Keratinocyte (primary cell): ENCODE measurements around the gene TOMM40. TPM values are rescaled to one million over a fixed set of nuclear protein-coding genes. Genes with fewer than 3 reads are reported as not detected.

Source experiments
- DNase-seq: peaks from one replicate; pipeline ENCODE4 v3.0.0-alpha.2; 2011; ENCODE audit warnings: low read depth, missing footprints, low spot score
- FAIRE-seq: peaks from 2 replicates; lab custom pipeline; 2011; peaks lifted over from hg19 to GRCh38; lab: Jason Lieb, UNC
- H2AFZ ChIP-seq: 2 replicates; pipeline ENCODE4 v1.6.0; 2012; ENCODE audit warnings: low read length, control low read depth, inconsistent platforms; ENCODE audit not compliant: control insufficient read depth
- H3K27ac ChIP-seq: 2 replicates; pipeline ENCODE4 v1.5.1; 2011; ENCODE audit warnings: low read length; ENCODE audit not compliant: control insufficient read depth, insufficient read depth
- H3K27me3 ChIP-seq: 3 replicates; pipeline ENCODE4 v1.6.0; 2011; ENCODE audit warnings: low read length; ENCODE audit not compliant: control insufficient read depth, insufficient read depth; ENCODE audit errors: extremely low read depth
- H3K36me3 ChIP-seq, 2 experiments: 2 replicates in 1 of 2; 3 replicates in 1 of 2; pipeline ENCODE4 v1.5.1; 2011; ENCODE audit warnings: low read length in 2 of 2, mild to moderate bottlenecking in 1 of 2; ENCODE audit not compliant: control insufficient read depth in 2 of 2, insufficient read depth in 2 of 2; ENCODE audit errors: extremely low read depth in 1 of 2
- H3K4me1 ChIP-seq: 3 replicates; pipeline ENCODE4 v1.5.1; 2011; ENCODE audit warnings: low read length; ENCODE audit not compliant: control insufficient read depth, insufficient read depth; ENCODE audit errors: extremely low read depth
- H3K4me2 ChIP-seq: 3 replicates; pipeline ENCODE4 v1.6.0; 2011; ENCODE audit warnings: low read depth, low read length; ENCODE audit not compliant: control insufficient read depth, insufficient read depth; ENCODE audit errors: extremely low read depth
- H3K4me3 ChIP-seq, 3 experiments: fragments of 200-600 bp in 1 of 3; sonication (generic) in 1 of 3; 2 replicates in 2 of 3; 3 replicates in 1 of 3; pipeline ENCODE4 v1.5.1; 2011 to 2016; ENCODE audit warnings: low read length in 3 of 3, mild to moderate bottlenecking in 3 of 3, control low read depth in 2 of 3, inconsistent platforms in 1 of 3, low read depth in 1 of 3, mixed read lengths in 1 of 3, mixed run types in 1 of 3, moderate library complexity in 1 of 3; ENCODE audit not compliant: control insufficient read depth in 2 of 3, insufficient read depth in 2 of 3; ENCODE audit errors: extremely low read depth in 1 of 3
- H3K79me2 ChIP-seq: 2 replicates; pipeline ENCODE4 v1.6.0; 2012; ENCODE audit warnings: low read length; ENCODE audit not compliant: control insufficient read depth, insufficient read depth
- H3K9ac ChIP-seq: 3 replicates; pipeline ENCODE4 v1.6.0; 2011; ENCODE audit warnings: low read length; ENCODE audit not compliant: control insufficient read depth, insufficient read depth; ENCODE audit errors: extremely low read depth
- H3K9me1 ChIP-seq: 3 replicates; pipeline ENCODE4 v1.6.0; 2011; ENCODE audit warnings: low read length; ENCODE audit not compliant: control insufficient read depth, insufficient read depth; ENCODE audit errors: extremely low read depth
- H3K9me3 ChIP-seq: 2 replicates; pipeline ENCODE4 v1.5.1; 2012; ENCODE audit warnings: low read depth, low read length; ENCODE audit not compliant: control insufficient read depth
- H4K20me1 ChIP-seq: 3 replicates; pipeline ENCODE4 v1.6.0; 2011; ENCODE audit warnings: low read length; ENCODE audit not compliant: control insufficient read depth, insufficient read depth; ENCODE audit errors: extremely low read depth
- EZH2 ChIP-seq: IDR thresholded peaks from one replicate; pipeline ENCODE4 v1.6.1; 2012; ENCODE audit warnings: inconsistent platforms, mild to moderate bottlenecking, low read length, moderate library complexity
- dilution Hi-C: fragments of 300-500 bp; cut with MboI; formaldehyde crosslinking; loops from one replicate; pipeline ENCODE4 v1.7.0; 2020; ENCODE audit warnings: low sequenced_read_pairs; ENCODE audit not compliant: extremely low pct_ligation_motif_present
- polyA plus RNA-seq, 5 experiments: library from polyadenylated mRNA; depleted of rRNA in 3 of 5; stranded (reverse) in 3 of 5; stranded (forward) in 1 of 5; unstranded in 1 of 5; fragments of >200 nt; gene quantifications; 1 replicate in 1 of 5; 2 replicates in 3 of 5; 3 replicates in 1 of 5; pipeline versions ENCODE4 v1.2.1 to v1.2.3, GENCODE V29; 2011 to 2012; ENCODE audit warnings: missing spikeins in 2 of 5, low read depth in 1 of 5, low replicate concordance in 1 of 5
- TF ChIP-seq, protein P1 (sequence below), 3 experiments: IDR thresholded peaks in 1 of 3; conservative IDR thresholded peaks in 1 of 3; optimal IDR thresholded peaks in 1 of 3; 2 replicates in 2 of 3; 3 replicates in 1 of 3; pipeline versions ENCODE3 to v1.5.1; 2011; ENCODE audit warnings: low read length in 3 of 3, mild to moderate bottlenecking in 3 of 3, moderate library complexity in 2 of 3, control low read depth in 1 of 3, inconsistent platforms in 1 of 3; ENCODE audit not compliant: insufficient read depth in 2 of 3; ENCODE audit errors: extremely low read depth in 1 of 3

The TOMM40 gene
- polyA plus RNA-seq, 1 donor (not counting 4 experiments of a cell fraction or from before 2014, with no cell fraction given), result 46.9 TPM

DNA sequence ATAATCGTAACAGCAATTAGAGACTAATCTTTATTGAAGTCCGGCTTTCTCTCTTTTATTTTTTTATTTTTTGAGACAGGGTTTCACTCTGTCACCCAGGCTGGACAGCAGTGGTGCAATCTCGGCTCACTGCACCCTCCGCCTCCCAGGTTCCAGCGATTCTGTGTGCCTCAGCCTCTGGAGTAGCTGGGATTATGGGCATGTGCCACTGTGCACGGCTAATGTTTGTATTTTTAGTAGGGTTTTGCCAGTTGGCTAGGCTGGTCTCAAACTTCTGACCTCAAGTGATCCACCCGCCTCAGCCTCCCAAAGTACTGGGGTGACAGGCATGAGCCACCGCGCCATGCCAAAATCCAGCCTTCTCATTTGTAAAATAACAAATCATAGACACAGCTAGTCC lies 58.5 kb downstream of the TOMM40 start:
- Histone ChIP-seq H4K20me1 (no peaks in the 10 kb centered on the region), H3K79me2 (peaks cover 3% of the 10 kb centered on the region), H2AFZ (no peak overlapping the region), H3K9ac (no peak overlapping the region), H3K36me3 (peaks cover 0 to 3% of the 10 kb centered on the region in 2 experiments), H3K27me3 (no peaks in the 10 kb centered on the region), H3K4me2 (no peak overlapping the region), H3K27ac (no peak overlapping the region), H3K4me3 (no peak overlapping the region), H3K4me1 (peaks cover 9% of the 10 kb centered on the region), H3K9me1 (no peaks in the 10 kb centered on the region), H3K9me3 (no peaks in the 10 kb centered on the region)
- TF ChIP-seq, protein P1, sequence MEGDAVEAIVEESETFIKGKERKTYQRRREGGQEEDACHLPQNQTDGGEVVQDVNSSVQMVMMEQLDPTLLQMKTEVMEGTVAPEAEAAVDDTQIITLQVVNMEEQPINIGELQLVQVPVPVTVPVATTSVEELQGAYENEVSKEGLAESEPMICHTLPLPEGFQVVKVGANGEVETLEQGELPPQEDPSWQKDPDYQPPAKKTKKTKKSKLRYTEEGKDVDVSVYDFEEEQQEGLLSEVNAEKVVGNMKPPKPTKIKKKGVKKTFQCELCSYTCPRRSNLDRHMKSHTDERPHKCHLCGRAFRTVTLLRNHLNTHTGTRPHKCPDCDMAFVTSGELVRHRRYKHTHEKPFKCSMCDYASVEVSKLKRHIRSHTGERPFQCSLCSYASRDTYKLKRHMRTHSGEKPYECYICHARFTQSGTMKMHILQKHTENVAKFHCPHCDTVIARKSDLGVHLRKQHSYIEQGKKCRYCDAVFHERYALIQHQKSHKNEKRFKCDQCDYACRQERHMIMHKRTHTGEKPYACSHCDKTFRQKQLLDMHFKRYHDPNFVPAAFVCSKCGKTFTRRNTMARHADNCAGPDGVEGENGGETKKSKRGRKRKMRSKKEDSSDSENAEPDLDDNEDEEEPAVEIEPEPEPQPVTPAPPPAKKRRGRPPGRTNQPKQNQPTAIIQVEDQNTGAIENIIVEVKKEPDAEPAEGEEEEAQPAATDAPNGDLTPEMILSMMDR (optimal IDR thresholded peaks at IDR 0.05 in 1 of 3, IDR thresholded peaks at IDR 0.05 in 1 of 3, conservative IDR thresholded peaks at IDR 0.05 in 1 of 3; ENCODE audit: extremely low read depth in 1 of 3, insufficient read depth in 2 of 3, low read length in 3 of 3), result no peak
- dilution Hi-C loops, result no loop called here
- no peak for DNase-seq
- no peak for FAIRE-seq

DNA sequence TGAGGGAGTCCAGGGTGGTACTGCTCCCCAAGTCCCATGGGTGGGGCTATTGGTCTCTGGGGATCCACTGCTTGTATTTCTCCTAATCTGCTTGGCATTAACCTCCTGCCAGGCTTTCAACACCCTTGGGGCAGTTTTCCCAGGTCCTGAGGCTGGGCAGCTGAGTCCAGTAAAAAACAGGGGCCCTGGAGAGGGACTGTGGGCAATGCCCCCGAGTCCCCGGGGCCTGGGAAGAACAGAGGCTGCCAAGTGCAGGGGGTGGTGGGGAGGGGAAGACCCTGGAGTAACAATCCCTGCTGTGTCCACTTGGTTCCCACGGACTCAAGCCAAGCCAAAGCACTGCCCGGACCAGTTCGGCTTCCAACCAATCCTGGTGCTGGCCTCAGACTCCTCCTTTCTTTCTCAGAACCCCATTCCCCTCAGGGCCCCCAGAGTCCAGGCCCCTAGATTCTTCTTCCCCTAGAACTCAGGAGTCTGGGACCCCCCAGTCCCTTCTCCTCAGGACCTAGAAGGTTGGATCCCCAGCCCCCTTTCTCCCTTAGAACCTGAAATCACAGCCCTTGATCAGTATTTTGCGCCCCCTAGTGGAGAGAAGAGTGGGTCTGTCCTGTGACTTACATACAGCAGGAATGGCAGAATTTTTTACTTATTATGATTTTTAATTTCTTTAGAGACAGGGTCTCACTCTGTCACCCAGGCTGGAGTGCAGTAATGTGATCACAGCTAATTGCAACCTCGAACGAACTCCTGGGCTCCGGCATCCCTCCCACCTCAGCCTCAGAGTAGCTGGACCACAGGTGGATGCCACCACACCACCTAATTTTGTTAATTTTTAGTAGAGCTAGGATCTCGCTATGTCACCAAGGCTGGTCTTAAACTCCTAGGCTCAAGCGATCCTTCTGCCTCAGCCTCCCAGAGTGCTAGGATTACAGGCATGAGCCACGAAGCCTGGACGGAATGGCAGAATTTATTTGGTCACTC lies 60.4 kb downstream of the TOMM40 start:
- Histone ChIP-seq H4K20me1 (peaks cover 3% of the 10 kb centered on the region), H3K27me3 (no peaks in the 10 kb centered on the region), H3K27ac (no peak overlapping the region), H3K36me3 (peaks cover 0 to 3% of the 10 kb centered on the region in 2 experiments), H2AFZ (peak overlapping the region; percentile 29), H3K9me1 (no peaks in the 10 kb centered on the region), H3K9ac (peak overlapping the region; percentile 22), H3K4me1 (peaks cover 14% of the 10 kb centered on the region), H3K4me2 (peak overlapping the region; percentile 29), H3K4me3 (no peak overlapping the region), H3K79me2 (peaks cover 15% of the 10 kb centered on the region), H3K9me3 (no peaks in the 10 kb centered on the region)
- TF ChIP-seq EZH2, result no peak
- TF ChIP-seq, protein P1 (optimal IDR thresholded peaks at IDR 0.05 in 1 of 3, IDR thresholded peaks at IDR 0.05 in 1 of 3, conservative IDR thresholded peaks at IDR 0.05 in 1 of 3; ENCODE audit: extremely low read depth in 1 of 3, insufficient read depth in 2 of 3, low read length in 3 of 3), result peak; percentile 62 to 84 (median 65)
- FAIRE-seq, result no peak
- dilution Hi-C loops, result no loop called here
- DNase-seq, result no peak

Other genes with a start within 250 kb of the TOMM40 start
- gene PVR, start 247.3 kb upstream of the TOMM40 start, polyA plus RNA-seq, result 48.1 to 80.4 TPM (median 65.6 TPM) in 3 replicates
- 2.4 to 7.1 TPM (median 3.7 TPM) in 3 replicates for gene CEACAM19, start 219.8 kb upstream of the TOMM40 start, polyA plus RNA-seq
- not detected in 3 replicates for gene CEACAM16, start 192.1 kb upstream of the TOMM40 start, polyA plus RNA-seq
- 1.1 to 1.8 TPM (median 1.5 TPM) in 3 replicates for gene BCL3, start 142.5 kb upstream of the TOMM40 start, polyA plus RNA-seq
- 27.8 to 58.6 TPM (median 30.1 TPM) in 3 replicates for gene CBLC, start 113.4 kb upstream of the TOMM40 start, polyA plus RNA-seq
- 13.6 to 28.4 TPM (median 20.8 TPM) in 3 replicates for gene BCAM, start 82.2 kb upstream of the TOMM40 start, polyA plus RNA-seq
- 26.8 to 38.9 TPM (median 29.8 TPM) in 3 replicates for gene NECTIN2, start 45.0 kb upstream of the TOMM40 start, polyA plus RNA-seq
- gene APOE, start 14.5 kb downstream of the TOMM40 start, polyA plus RNA-seq, result 27.9 to 217 TPM (median 30.2 TPM) in 3 replicates
- gene APOC1, start 23.4 kb downstream of the TOMM40 start, polyA plus RNA-seq, result 0.40 to 0.79 TPM (median 0.65 TPM) in 3 replicates
- not detected in 3 replicates for gene APOC4, start 51.0 kb downstream of the TOMM40 start, polyA plus RNA-seq
- gene APOC2, start 54.8 kb downstream of the TOMM40 start, polyA plus RNA-seq, result not detected in 3 replicates
- gene CLPTM1, start 64.1 kb downstream of the TOMM40 start, polyA plus RNA-seq, result 44.6 to 74.6 TPM (median 47.1 TPM) in 3 replicates
- gene RELB, start 110.2 kb downstream of the TOMM40 start, polyA plus RNA-seq, result 3.6 to 7.3 TPM (median 4.5 TPM) in 3 replicates
- 15.7 to 21.4 TPM (median 19.7 TPM) in 3 replicates for gene CLASRP, start 147.8 kb downstream of the TOMM40 start, polyA plus RNA-seq
- 0.13 to 1.6 TPM (median 0.25 TPM) in 3 replicates for gene ZNF296, start 185.2 kb downstream of the TOMM40 start, polyA plus RNA-seq
- gene GEMIN7, start 188.0 kb downstream of the TOMM40 start, polyA plus RNA-seq, result 23.1 to 30.1 TPM (median 23.7 TPM) in 3 replicates
- gene PPP1R37, start 201.9 kb downstream of the TOMM40 start, polyA plus RNA-seq, result 8.6 to 15.2 TPM (median 10.2 TPM) in 3 replicates